Muscle of back (tissue), 11 donors: Measurements from ENCODE around the gene FSTL4. TPM values are rescaled to one million over a fixed set of nuclear protein-coding genes. Genes with fewer than 3 reads are reported as not detected.

Source experiments
- DNase-seq, 3 donors: peaks; one replicate each; pipeline versions ENCODE4 v3.0.0 to v3.0.0-alpha.2; 2013
- polyA plus RNA-seq, 10 donors: library from polyadenylated mRNA; unstranded; fragments of 120-200 nt; gene quantifications; one replicate each; pipeline ENCODE4 v1.2.1, GENCODE V29; 2013; ENCODE audit not compliant: insufficient read length in 10 of 10

Gene FSTL4
- polyA plus RNA-seq, 10 donors: 0.76 to 3.9 (median 2.0) TPM

- no peak for DNase-seq
These were observed 286.5 kb downstream of the FSTL4 start for GRCh38 chr5:133325864-133326263.

GRCh38 chr5:133324926-133325325 is 287.4 kb downstream of the FSTL4 start:
- no peak for DNase-seq

- DNase-seq: no peak
These were observed 288.6 kb downstream of the FSTL4 start for GRCh38 chr5:133323494-133324457.

GRCh38 chr5:133322743-133323142 is 289.6 kb downstream of the FSTL4 start:
- peak in 1 of 3 donors; percentile 27 for DNase-seq

- peak in 2 of 3 donors; percentile 12 to 15 for DNase-seq
These were observed 290.4 kb downstream of the FSTL4 start for GRCh38 chr5:133321833-133322420.

GRCh38 chr5:133321286-133321832 is 291.0 kb downstream of the FSTL4 start:
- DNase-seq: no peak

GRCh38 chr5:133319905-133320520 is 292.3 kb downstream of the FSTL4 start:
- DNase-seq: no peak

GRCh38 chr5:133319244-133319643 is 293.1 kb downstream of the FSTL4 start:
- DNase-seq: no peak

- no peak for DNase-seq
These were observed 294.8 kb downstream of the FSTL4 start for GRCh38 chr5:133317558-133317957.

- DNase-seq: no peak
These were observed 295.7 kb downstream of the FSTL4 start for GRCh38 chr5:133316346-133317343.

- DNase-seq: no peak
These were observed 298.3 kb downstream of the FSTL4 start for GRCh38 chr5:133314086-133314485.

GRCh38 chr5:133311176-133311575 is 301.2 kb downstream of the FSTL4 start:
- DNase-seq: no peak

GRCh38 chr5:133309984-133310621 is 302.2 kb downstream of the FSTL4 start:
- DNase-seq: no peak

GRCh38 chr5:133309166-133309795 is 303.1 kb downstream of the FSTL4 start:
- DNase-seq: no peak

GRCh38 chr5:133307275-133307674 is 305.1 kb downstream of the FSTL4 start:
- no peak for DNase-seq

GRCh38 chr5:133304707-133305216 is 307.6 kb downstream of the FSTL4 start:
- DNase-seq: no peak

GRCh38 chr5:133304178-133304577 is 308.2 kb downstream of the FSTL4 start:
- DNase-seq: no peak

GRCh38 chr5:133303298-133303697 is 309.0 kb downstream of the FSTL4 start:
- DNase-seq: no peak

GRCh38 chr5:133299728-133300127 is 312.6 kb downstream of the FSTL4 start:
- DNase-seq: no peak

- no peak for DNase-seq
These were observed 313.3 kb downstream of the FSTL4 start for GRCh38 chr5:133299021-133299420.
